Coronary artery (tissue), 2 donors: ENCODE results near the gene SPTBN1.

ENCODE experiments used
- DNase-seq: peaks from one replicate; pipeline ENCODE4 v3.0.0-alpha.2; 2017; ENCODE audit warnings: low spot score
- H3K27ac ChIP-seq, 2 donors: fragments of 200-600 bp; sonication (generic); one replicate each; pipeline ENCODE4 v1.5.1; 2016 to 2019
- H3K4me3 ChIP-seq: fragments of 200-600 bp; sonication (generic); 2 replicates; pipeline ENCODE4 v1.5.1; 2016; ENCODE audit warnings: mild to moderate bottlenecking, moderate library complexity
- CTCF ChIP-seq: fragments of 200-600 bp; sonication (generic); IDR thresholded peaks from one replicate; pipeline ENCODE4 v1.5.1; 2019; ENCODE audit warnings: antibody characterized with exemption

Gene SPTBN1

GRCh38 chr2:54543733-54544396 is 87.7 kb downstream of the SPTBN1 start:
- H3K27ac ChIP-seq, result no peak overlapping the region
- no peak for TF ChIP-seq CTCF
- H3K4me3 ChIP-seq, result no peak overlapping the region
- DNase-seq, result no peak

- Histone ChIP-seq H3K4me3 (no peak overlapping the region), H3K27ac (no peak overlapping the region)
- no peak for TF ChIP-seq CTCF
- DNase-seq, result no peak
These were observed 89.7 kb downstream of the SPTBN1 start for GRCh38 chr2:54545702-54546450.

DNA sequence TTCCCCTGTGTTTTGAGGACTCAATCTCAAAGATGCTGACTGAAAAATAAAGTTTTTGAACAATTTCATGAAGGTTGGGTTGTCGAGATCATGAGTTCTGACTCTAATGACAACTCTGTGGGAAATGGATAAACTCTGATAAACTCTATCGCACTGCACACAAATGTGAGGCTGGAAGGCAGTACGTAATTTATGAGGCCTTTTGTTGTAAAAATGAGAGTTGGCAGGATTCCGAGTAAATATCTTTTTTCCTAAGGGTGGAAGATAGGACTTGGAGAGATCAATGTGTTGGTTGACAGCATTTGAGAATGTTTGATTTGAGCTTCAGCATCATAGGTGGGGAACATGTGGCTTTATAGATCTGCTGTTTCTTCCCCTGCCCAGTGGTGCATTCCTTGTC is 90.4 kb downstream of the SPTBN1 start:
- TF ChIP-seq CTCF, result no peak
- DNase-seq, result no peak
- Histone ChIP-seq H3K4me3 (no peak overlapping the region), H3K27ac (no peak overlapping the region)

GRCh38 chr2:54546923-54547720 is 91.0 kb downstream of the SPTBN1 start:
- no peak overlapping the region for H3K27ac ChIP-seq
- TF ChIP-seq CTCF, result no peak
- DNase-seq, result no peak
- no peak overlapping the region for H3K4me3 ChIP-seq

- Histone ChIP-seq H3K4me3 (no peak overlapping the region), H3K27ac (no peak overlapping the region)
- no peak for DNase-seq
- TF ChIP-seq CTCF, result no peak
These were observed 93.3 kb downstream of the SPTBN1 start for GRCh38 chr2:54549430-54549829.

GRCh38 chr2:54549917-54550518 is 93.9 kb downstream of the SPTBN1 start:
- TF ChIP-seq CTCF, result no peak
- H3K27ac ChIP-seq, result no peak overlapping the region
- no peak overlapping the region for H3K4me3 ChIP-seq
- DNase-seq, result no peak
